Duodenal mucosa (tissue), 2 donors: ENCODE measurements around the gene PLOD1.
"Not testable (repeated sequence)": the region's sequence is repeated elsewhere in the genome, so short reads cannot be mapped to it uniquely, and the experiment has no call there.

Experiments
- H3K27ac ChIP-seq: one replicate; pipeline ENCODE4 v1.7.0; 2013; ENCODE audit warnings: low read depth, low read length
- H3K27me3 ChIP-seq, 2 donors: one replicate each; pipeline ENCODE4 v1.7.0; 2013; ENCODE audit warnings: low read length in 2 of 2, control low read depth in 1 of 2; ENCODE audit not compliant: insufficient read depth in 2 of 2, control insufficient read depth in 1 of 2
- H3K36me3 ChIP-seq, 2 donors: one replicate each; pipeline ENCODE4 v1.7.0; 2013; ENCODE audit warnings: low read length in 2 of 2, control low read depth in 1 of 2; ENCODE audit not compliant: insufficient read depth in 2 of 2, control insufficient read depth in 1 of 2
- H3K4me1 ChIP-seq, 2 donors: one replicate each; pipeline ENCODE4 v1.7.0; 2013; ENCODE audit warnings: low read length in 2 of 2, control low read depth in 1 of 2; ENCODE audit not compliant: insufficient read depth in 2 of 2, control insufficient read depth in 1 of 2
- H3K4me3 ChIP-seq, 2 donors: one replicate each; pipeline ENCODE4 v1.7.0; 2013; ENCODE audit warnings: low read length in 2 of 2, low read depth in 1 of 2
- H3K9ac ChIP-seq, 2 donors: one replicate each; pipeline ENCODE4 v1.7.0; 2013; ENCODE audit warnings: low read length in 2 of 2, low read depth in 1 of 2
- H3K9me3 ChIP-seq, 2 donors: one replicate each; pipeline ENCODE4 v1.7.0; 2013; ENCODE audit warnings: low read length in 2 of 2, control low read depth in 1 of 2; ENCODE audit not compliant: control insufficient read depth in 1 of 2

PLOD1 gene

DNA sequence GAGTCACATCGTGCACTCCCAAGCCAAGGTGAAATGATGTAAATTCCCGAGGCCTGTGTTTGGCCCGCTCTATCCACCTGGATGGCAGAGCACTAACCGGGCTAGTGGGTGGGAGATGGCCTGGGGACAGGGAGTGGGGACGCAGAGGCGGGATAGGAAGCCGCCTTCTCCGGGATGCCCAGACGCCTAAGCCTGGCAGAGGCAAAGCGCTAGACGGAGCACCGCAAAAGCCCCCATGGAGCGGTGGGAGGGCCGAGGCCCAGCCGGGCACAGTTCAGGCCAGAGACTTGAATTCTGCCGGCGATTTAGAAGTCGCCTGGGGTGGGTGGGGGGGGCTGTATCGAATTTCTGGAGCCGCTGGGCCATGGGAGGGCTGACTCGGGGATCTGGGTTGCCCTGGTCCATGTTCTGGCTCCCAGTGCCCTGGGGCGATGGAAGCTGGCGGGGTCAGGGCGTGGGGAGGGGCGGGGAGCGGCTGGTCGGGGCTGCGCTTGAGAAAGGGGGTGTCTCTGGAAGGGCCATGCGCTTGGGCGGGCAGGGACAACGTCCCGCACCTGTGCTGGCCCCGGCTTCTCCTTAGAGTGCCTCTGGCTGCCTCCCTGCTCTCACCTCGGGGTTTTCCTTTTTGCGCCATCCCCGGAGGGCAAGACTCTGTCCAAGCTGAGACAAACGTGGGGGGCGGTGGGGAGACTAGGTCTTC lies 36.3 kb upstream of the PLOD1 start:
- H3K9ac ChIP-seq, result no peak overlapping the region
- no peak overlapping the region for H3K27ac ChIP-seq
- H3K4me3 ChIP-seq, result no peak overlapping the region
- H3K27me3 ChIP-seq, result peaks cover 12 to 16% of the 10 kb centered on the region in 2 donors
- no peaks in the 10 kb centered on the region for H3K36me3 ChIP-seq
- H3K4me1 ChIP-seq, result no peaks in the 10 kb centered on the region
- no peaks in the 10 kb centered on the region for H3K9me3 ChIP-seq

DNA sequence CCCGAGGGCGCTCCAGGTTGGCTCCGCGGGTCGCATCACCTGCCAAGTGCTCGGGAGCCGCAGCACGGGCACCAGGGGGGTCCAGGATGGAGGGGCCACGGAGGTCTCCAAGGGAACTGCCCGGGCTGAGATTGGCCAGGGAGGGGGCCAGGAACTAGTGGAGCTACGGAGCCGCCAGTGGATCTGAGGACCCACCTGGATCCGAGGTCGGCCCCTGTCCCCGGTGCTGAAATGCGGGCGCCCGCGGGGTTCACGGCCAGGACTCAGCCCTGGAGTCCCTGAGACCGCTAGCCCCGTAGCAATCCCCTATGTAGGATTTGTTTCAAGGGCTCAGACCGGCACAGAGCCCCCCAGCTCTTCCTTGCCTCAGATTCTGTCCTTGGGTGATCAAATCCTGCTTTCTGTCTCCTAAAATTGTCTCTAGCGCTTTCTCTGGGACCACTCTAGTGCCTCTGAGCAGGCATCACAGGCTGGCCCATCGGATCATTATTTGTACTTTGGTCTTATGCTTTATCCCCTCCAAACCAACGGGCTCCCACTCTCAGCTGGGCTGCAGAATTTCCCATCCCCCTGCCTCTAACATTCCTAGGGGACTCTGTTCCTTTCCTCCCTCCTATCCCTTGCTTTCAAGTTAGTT lies 35.6 kb upstream of the PLOD1 start:
- peaks cover 12 to 16% of the 10 kb centered on the region in 2 donors for H3K27me3 ChIP-seq

DNA sequence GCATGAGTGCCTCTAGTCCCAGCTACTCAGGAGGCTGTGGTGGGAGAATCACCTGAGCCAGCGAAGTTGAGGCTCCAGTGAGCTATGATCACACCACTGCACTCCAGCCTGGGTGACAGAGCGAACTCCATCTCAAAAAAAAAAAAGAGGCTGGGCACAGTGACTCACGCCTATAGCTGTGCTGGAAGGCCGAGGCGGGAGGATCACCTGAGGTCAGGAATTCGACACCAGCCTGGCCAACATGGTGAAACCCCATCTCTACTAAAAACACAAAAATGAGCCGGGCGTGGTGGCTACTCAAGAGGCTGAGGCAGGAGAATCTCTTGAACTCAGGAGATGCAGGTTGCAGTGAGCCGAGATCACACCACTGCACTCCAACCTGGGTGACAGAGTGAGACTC lies 33.1 kb upstream of the PLOD1 start:
- not testable (repeated sequence) for H3K27ac ChIP-seq, H3K4me3 ChIP-seq, H3K4me1 ChIP-seq, H3K9me3 ChIP-seq, H3K36me3 ChIP-seq, H3K9ac ChIP-seq
- H3K27me3 ChIP-seq, result peaks cover 11 to 12% of the 10 kb centered on the region in 2 donors

More for the DNA sequence above, 35.6 kb upstream of the PLOD1 start:
- Histone ChIP-seq H3K4me1 (no peaks in the 10 kb centered on the region), H3K36me3 (no peaks in the 10 kb centered on the region), H3K9ac (no peak overlapping the region), H3K27ac (no peak overlapping the region), H3K9me3 (no peaks in the 10 kb centered on the region), H3K4me3 (no peak overlapping the region)

DNA sequence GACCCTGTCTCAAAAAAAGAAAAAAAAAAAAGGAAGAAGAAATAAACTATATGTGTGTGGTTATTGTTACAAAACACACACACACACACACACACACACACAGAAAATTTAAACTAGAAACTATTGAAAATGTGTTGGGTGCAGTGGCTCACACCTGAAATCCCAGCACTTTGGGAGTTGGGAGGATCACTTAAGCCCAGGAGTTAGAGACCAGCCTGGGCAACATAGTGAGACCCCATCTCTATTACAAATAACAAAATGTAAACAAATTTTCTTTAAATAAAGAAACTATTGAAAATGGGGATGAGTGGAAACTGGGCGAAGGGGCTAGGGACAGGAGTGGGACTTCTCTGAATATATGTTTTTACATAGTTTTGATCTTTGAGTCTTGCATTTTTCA lies 31.3 kb upstream of the PLOD1 start:
- H3K9ac ChIP-seq, result no peak overlapping the region
- no peaks in the 10 kb centered on the region for H3K36me3 ChIP-seq
- H3K27me3 ChIP-seq, result peaks cover 11 to 12% of the 10 kb centered on the region in 2 donors
- H3K4me1 ChIP-seq, result no peaks in the 10 kb centered on the region
- no peak overlapping the region for H3K4me3 ChIP-seq
- no peaks in the 10 kb centered on the region for H3K9me3 ChIP-seq
- no peak overlapping the region for H3K27ac ChIP-seq

DNA sequence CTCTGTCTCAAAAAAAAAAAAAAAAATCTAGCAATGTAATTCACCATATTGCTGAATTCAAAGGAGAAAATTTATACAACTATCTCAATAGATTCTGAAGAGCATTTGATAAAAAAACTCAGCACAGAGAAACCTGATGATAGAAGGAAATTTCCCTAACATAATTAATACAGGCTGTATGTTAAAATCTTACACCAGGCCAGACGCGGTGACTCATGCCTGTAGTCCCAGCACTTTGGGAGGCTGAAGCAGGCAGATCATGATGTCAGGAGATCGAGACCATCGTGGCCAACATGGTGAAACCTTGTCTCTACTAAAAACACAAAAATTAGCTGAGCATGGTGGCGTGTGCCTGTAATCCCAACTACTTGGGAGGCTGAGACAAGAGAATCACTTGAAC lies 30.4 kb upstream of the PLOD1 start:
- H3K9ac ChIP-seq, H3K36me3 ChIP-seq, H3K4me1 ChIP-seq, H3K27me3 ChIP-seq, H3K27ac ChIP-seq, H3K9me3 ChIP-seq, H3K4me3 ChIP-seq: not testable (repeated sequence)

DNA sequence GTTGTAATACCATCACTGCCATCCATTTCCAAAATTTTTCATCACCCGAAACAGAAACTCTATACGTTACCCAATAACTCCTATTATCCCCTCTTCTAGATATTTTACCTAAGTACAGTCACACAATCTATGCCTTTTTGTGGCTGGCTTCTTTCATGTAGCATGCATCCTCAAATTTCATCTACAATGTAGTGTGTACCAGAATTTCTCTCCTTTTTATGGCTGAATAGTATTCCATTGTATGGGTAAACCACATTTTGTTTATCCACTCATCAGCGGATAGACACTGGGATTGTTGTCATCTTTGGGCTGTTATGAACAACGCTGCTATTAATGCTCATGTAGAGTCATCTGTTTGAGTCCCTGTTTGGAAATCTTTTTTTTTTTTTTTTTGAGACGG lies 29.5 kb upstream of the PLOD1 start:
- Histone ChIP-seq H3K36me3 (no peaks in the 10 kb centered on the region), H3K9ac (no peak overlapping the region), H3K27ac (no peak overlapping the region), H3K9me3 (no peaks in the 10 kb centered on the region), H3K4me3 (no peak overlapping the region), H3K4me1 (no peaks in the 10 kb centered on the region), H3K27me3 (no peaks in the 10 kb centered on the region)

DNA sequence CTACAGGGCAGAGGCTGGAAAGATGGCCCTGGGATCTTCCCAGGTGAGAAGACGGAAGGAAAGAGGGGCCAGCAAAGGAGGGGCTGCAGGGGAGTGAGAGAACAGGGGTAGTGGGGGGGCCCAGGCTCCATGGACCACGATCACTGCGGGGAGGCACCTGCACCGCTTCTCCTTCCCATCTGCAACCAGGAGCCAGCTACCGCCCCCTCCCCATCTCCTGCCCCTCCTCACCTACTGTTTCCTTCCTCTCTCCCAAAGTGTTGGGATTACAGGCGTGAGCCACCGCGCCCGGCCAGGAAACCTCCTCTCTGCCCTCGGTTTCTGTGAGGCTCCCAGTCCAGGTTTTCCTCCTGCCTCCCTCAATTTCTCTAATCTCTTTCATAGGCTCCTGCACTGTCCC lies 27.6 kb upstream of the PLOD1 start:
- H3K4me3 ChIP-seq, result no peak overlapping the region
- peak overlapping the region in 1 of 2 donors; percentile 12 for H3K9ac ChIP-seq

DNA sequence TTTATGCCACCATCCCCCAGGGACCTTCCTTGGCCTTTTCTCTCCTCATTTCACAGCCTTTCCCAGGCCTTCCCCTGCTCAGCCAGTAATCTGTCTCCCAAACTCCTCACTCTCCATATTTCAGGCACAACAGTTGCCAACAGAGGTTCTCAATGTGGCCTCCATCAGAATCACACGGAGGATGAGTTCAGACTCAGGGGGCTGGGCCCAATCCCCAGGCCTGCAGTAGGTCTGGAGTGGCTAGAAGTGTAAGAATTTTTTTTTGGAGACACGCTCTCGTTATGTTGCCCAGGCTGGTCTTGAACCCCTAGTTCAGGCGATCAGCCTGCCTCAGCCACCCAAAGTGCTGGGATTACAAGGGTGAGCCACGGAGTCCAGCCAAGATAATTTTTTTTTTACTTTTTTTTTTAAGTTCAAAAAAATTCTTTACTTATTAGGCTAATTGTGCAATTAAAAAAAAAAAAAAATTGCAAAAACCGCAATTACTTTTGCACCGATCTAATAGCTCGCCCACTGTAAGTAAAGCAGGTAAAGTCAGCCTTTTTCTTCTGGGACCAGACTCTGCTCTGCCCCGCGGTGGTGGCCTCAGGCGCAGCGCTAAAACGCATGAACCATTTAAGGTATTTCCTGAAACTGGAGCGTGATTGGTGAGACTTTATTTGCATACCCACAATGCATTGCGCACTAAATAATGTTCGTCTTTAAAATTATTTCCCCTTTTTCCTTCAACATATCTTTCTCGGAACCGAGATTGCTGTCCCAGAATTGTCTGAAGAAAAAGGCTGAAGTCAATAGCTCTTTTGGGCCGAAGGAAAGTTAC lies 27.0 kb upstream of the PLOD1 start:
- peaks cover 3 to 4% of the 10 kb centered on the region in 2 donors for H3K4me1 ChIP-seq
- peak overlapping the region; percentile 94 for H3K27ac ChIP-seq
- H3K9me3 ChIP-seq, result no peaks in the 10 kb centered on the region
- peak overlapping the region in 1 of 2 donors; percentile 68 for H3K4me3 ChIP-seq
- H3K27me3 ChIP-seq, result no peaks in the 10 kb centered on the region
- H3K9ac ChIP-seq, result peak overlapping the region; percentile 36 to 71
- no peaks in the 10 kb centered on the region for H3K36me3 ChIP-seq

More for the DNA sequence above, 27.6 kb upstream of the PLOD1 start:
- Histone ChIP-seq H3K4me1 (peaks cover 3 to 4% of the 10 kb centered on the region in 2 donors), H3K27me3 (no peaks in the 10 kb centered on the region), H3K36me3 (no peaks in the 10 kb centered on the region), H3K9me3 (no peaks in the 10 kb centered on the region), H3K27ac (no peak overlapping the region)

DNA sequence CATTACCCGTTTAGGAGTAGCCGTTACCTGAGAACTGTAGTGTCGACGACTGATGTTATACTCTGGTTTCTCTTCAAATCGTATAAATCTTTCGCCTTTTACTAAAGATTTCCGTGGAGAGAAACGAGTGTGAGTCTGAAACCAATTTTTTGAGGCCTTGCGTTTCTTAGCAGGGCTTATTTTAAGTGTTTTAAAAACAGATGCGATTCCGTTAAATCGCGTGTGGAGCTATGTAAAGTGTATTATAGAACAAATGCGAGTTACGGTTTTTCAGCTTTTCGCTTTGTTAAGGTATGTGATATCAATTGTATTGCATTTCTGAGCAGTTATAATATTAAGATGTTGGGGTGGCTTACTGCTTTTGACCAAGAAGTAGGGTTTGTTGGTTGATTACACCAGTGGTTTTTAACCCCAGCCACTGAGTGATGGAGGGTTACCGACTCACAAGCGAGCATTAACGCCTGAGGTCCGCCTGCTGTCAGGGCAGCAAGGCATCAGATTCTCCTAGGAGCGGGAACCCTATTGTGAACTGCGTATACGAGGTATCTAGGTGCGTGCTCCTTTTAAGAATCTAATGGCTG lies 26.3 kb upstream of the PLOD1 start:
- Histone ChIP-seq H3K4me3 (peak overlapping the region; percentile 68 to 86), H3K27me3 (no peaks in the 10 kb centered on the region), H3K4me1 (peaks cover 4 to 8% of the 10 kb centered on the region in 2 donors), H3K36me3 (no peaks in the 10 kb centered on the region), H3K9ac (peak overlapping the region; percentile 71 to 93), H3K9me3 (no peaks in the 10 kb centered on the region), H3K27ac (peak overlapping the region; percentile 94)

DNA sequence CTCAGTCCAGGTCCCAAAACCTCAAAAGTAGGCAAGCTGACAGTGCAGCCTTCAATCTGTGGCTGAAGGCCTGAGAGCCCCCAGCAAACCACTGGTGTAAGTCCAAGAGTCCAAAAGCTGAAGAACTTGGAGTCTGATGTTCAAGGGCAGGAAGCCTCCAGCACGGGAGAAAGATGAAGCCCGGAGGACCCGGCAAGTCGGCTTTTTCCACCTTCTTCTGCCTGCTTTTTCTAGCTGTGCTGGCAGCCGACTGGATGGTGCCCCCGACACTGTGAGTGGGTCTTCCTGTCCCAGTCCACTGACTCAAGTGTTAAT lies 23.6 kb upstream of the PLOD1 start:
- H3K27ac ChIP-seq, H3K9ac ChIP-seq, H3K4me3 ChIP-seq, H3K9me3 ChIP-seq, H3K4me1 ChIP-seq, H3K36me3 ChIP-seq, H3K27me3 ChIP-seq: not testable (repeated sequence)
